Esophagus muscularis mucosa (tissue), 4 donors: ENCODE data around the gene ADGRB3. TPM values are rescaled to one million over a fixed set of nuclear protein-coding genes. Genes with fewer than 3 reads are reported as not detected.

Source experiments
- DNase-seq: peaks from one replicate; pipeline ENCODE4 v3.0.0-alpha.2; 2017; ENCODE audit errors: extremely low spot score
- H3K27ac ChIP-seq, 4 donors: fragments of 200-600 bp; sonication (generic); replicated peaks in 1 of 4; 1 replicate in 3 of 4; 2 replicates in 1 of 4; pipeline ENCODE4 v1.5.1; 2016 to 2019; ENCODE audit warnings: mild to moderate bottlenecking in 1 of 4
- H3K27me3 ChIP-seq, 4 donors: fragments of 200-600 bp; sonication (generic); one replicate each; pipeline versions ENCODE4 v1.5.1 to v1.6.0; 2016 to 2019
- H3K36me3 ChIP-seq, 4 donors: fragments of 200-600 bp; sonication (generic); one replicate each; pipeline ENCODE4 v1.5.1; 2016 to 2019
- H3K4me1 ChIP-seq, 4 donors: fragments of 200-600 bp; sonication (generic); one replicate each; pipeline ENCODE4 v1.5.1; 2016 to 2019
- H3K4me3 ChIP-seq, 4 donors: fragments of 200-600 bp; sonication (generic); 1 replicate in 2 of 4; 2 replicates in 2 of 4; pipeline ENCODE4 v1.5.1; 2016 to 2019; ENCODE audit warnings: mild to moderate bottlenecking in 4 of 4, moderate library complexity in 1 of 4
- H3K9me3 ChIP-seq, 4 donors: fragments of 200-600 bp; sonication (generic); 1 replicate in 3 of 4; 2 replicates in 1 of 4; pipeline ENCODE4 v1.5.1; 2016 to 2019
- CTCF ChIP-seq, 3 experiments: fragments of 200-600 bp in 2 of 3; fragments of 450-650 bp in 1 of 3; sonication (generic) in 2 of 3; IDR thresholded peaks; one replicate each; pipeline ENCODE4 v1.5.1; 2017 to 2019; ENCODE audit warnings: antibody characterized with exemption in 3 of 3, mild to moderate bottlenecking in 2 of 3, moderate library complexity in 1 of 3
- EP300 ChIP-seq: sonication (generic); formaldehyde crosslinking; IDR thresholded peaks from one replicate; pipeline ENCODE4 v1.6.1; 2017; ENCODE audit warnings: antibody characterized with exemption
- POLR2A ChIP-seq: fragments of 450-650 bp; IDR thresholded peaks from one replicate; pipeline ENCODE4 v1.6.1; 2017; ENCODE audit warnings: antibody characterized with exemption, moderate library complexity, mild to moderate bottlenecking, low read depth
- POLR2AphosphoS5 ChIP-seq, 2 donors: sonication (generic); formaldehyde crosslinking; IDR thresholded peaks; one replicate each; pipeline ENCODE4 v1.6.1; 2017; ENCODE audit warnings: antibody characterized with exemption in 2 of 2
- whole genome bisulfite sequencing: methylation state at CpG from one replicate; pipeline ENCODE4 v1.1.5; 2018; 5-methylcytosine and 5-hydroxymethylcytosine counted together
- intact Hi-C: fragments of 100-400 bp; cut with DNase I; formaldehyde crosslinking; loops from one replicate; pipeline ENCODE4 v1.15.1; 2023
- total RNA-seq, 4 donors: library from RNA; depleted of rRNA; stranded (reverse); fragments of >200 nt; gene quantifications; one replicate each; pipeline versions ENCODE4 v1.1.0 to v1.2.1, GENCODE V29; 2016

ADGRB3 gene
- total RNA-seq, 4 donors from 2014 or later = 4.9 to 6.3 (median 5.8) TPM

GRCh38 chr6:69265706-69266105 is 630.6 kb downstream of the ADGRB3 start:
- 76% methylated on average over 1 of the region's 1 CpG for WGBS
- H3K4me1 ChIP-seq = no peaks in the 10 kb centered on the region
- H3K36me3 ChIP-seq = no peaks in the 10 kb centered on the region
- no peak overlapping the region for H3K27ac ChIP-seq
- no peaks in the 10 kb centered on the region for H3K9me3 ChIP-seq
- DNase-seq = no peak
- no peak overlapping the region for H3K4me3 ChIP-seq
- TF ChIP-seq EP300 (no peak), CTCF (IDR thresholded peaks at IDR 0.05) (no peak), POLR2AphosphoS5 (IDR thresholded peaks at IDR 0.05) (no peak), POLR2A (no peak)
- no peaks in the 10 kb centered on the region for H3K27me3 ChIP-seq
- intact Hi-C loops = no loop called here

- intact Hi-C loops = no loop called here
- TF ChIP-seq EP300 = no peak
- no peak for TF ChIP-seq CTCF (IDR thresholded peaks at IDR 0.05)
- TF ChIP-seq POLR2AphosphoS5 (IDR thresholded peaks at IDR 0.05) = no peak
- no peaks in the 10 kb centered on the region for H3K4me1 ChIP-seq
- H3K36me3 ChIP-seq = no peaks in the 10 kb centered on the region
- no peak overlapping the region for H3K4me3 ChIP-seq
- no peaks in the 10 kb centered on the region for H3K9me3 ChIP-seq
- H3K27me3 ChIP-seq = no peaks in the 10 kb centered on the region
- no peak for DNase-seq
- H3K27ac ChIP-seq = no peak overlapping the region
These were observed 641.1 kb downstream of the ADGRB3 start for GRCh38 chr6:69276204-69276603.

GRCh38 chr6:69279805-69280204 is 644.7 kb downstream of the ADGRB3 start:
- WGBS = 61% methylated on average over 4 of the region's 4 CpGs
- no peak for DNase-seq
- intact Hi-C loops = no loop called here
- H3K4me3 ChIP-seq = no peak overlapping the region
- TF ChIP-seq CTCF (IDR thresholded peaks at IDR 0.05) (no peak), POLR2A (no peak), POLR2AphosphoS5 (IDR thresholded peaks at IDR 0.05) (no peak), EP300 (no peak)
- H3K27me3 ChIP-seq = no peaks in the 10 kb centered on the region
- no peaks in the 10 kb centered on the region for H3K4me1 ChIP-seq
- H3K27ac ChIP-seq = no peak overlapping the region
- H3K9me3 ChIP-seq = no peaks in the 10 kb centered on the region
- no peaks in the 10 kb centered on the region for H3K36me3 ChIP-seq

- WGBS = 83% methylated on average over 1 of the region's 1 CpG
- intact Hi-C loops = no loop called here
- Histone ChIP-seq H3K4me1 (no peaks in the 10 kb centered on the region), H3K27me3 (no peaks in the 10 kb centered on the region), H3K9me3 (no peaks in the 10 kb centered on the region), H3K4me3 (no peak overlapping the region), H3K36me3 (no peaks in the 10 kb centered on the region), H3K27ac (no peak overlapping the region)
- DNase-seq = no peak
- TF ChIP-seq POLR2A (no peak), EP300 (no peak), POLR2AphosphoS5 (IDR thresholded peaks at IDR 0.05) (no peak), CTCF (IDR thresholded peaks at IDR 0.05) (no peak)
These were observed 645.8 kb downstream of the ADGRB3 start for GRCh38 chr6:69280858-69281257.

GRCh38 chr6:69284176-69284730 is 649.2 kb downstream of the ADGRB3 start:
- 89% methylated on average over 7 of the region's 7 CpGs for WGBS
- Histone ChIP-seq H3K9me3 (no peaks in the 10 kb centered on the region), H3K4me3 (no peak overlapping the region), H3K27ac (no peak overlapping the region), H3K4me1 (no peaks in the 10 kb centered on the region), H3K27me3 (no peaks in the 10 kb centered on the region), H3K36me3 (no peaks in the 10 kb centered on the region)
- no peak for DNase-seq
- intact Hi-C loops = no loop called here
- no peak for TF ChIP-seq CTCF (IDR thresholded peaks at IDR 0.05)
- TF ChIP-seq POLR2AphosphoS5 (IDR thresholded peaks at IDR 0.05) = no peak
- TF ChIP-seq EP300 = no peak
- no peak for TF ChIP-seq POLR2A
